OCI-M1 (cell line): ENCODE results near the gene HTR2B.
"Not testable (repeated sequence)": the region's sequence is repeated elsewhere in the genome, so short reads cannot be mapped to it uniquely, and the experiment has no call there.

Experiments
- DNase-seq: peaks from one replicate; lab custom pipeline; 2025; lab: John Stamatoyannopoulos, UW

Gene HTR2B

DNA sequence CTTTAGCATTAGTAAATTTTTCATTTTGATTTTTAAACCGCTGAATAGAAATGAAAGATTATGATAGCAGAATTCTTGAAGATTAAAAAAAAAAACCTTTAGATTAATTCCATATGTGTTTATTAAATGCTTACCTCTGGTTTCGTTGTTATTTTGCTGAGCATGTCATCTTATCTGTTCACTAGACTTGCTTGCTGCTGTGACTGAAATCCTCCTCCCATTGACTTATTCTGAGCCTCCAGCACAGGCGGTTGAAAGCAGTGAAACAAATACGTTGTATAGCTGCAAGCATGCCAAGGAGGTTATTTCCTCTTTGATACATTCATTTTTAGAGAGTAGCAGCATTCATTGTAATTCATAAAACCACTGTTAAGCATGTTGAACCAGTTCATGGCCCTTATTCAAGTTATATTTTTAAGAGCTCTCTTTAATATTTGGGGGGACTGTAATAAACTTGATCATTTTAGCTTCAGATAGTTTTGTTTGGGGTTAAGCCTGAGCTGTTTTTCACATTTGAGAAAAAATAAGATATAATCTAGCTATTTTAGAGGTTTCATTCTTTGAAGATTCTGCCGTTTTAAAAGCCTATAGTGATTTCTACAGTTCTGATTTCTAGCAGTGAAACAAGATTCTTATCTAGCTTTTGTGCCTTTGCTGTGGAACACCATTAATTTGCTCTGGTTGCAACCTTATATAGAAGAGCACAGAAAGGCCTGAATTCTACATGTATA lies at the start of gene HTR2B:
TSS of gene HTR2B (minus strand) at position 205 of the 731 bp plus-strand sequence. CDS start 1,278 bp downstream, outside the sequence.
- peak; percentile 16 for DNase-seq

DNA sequence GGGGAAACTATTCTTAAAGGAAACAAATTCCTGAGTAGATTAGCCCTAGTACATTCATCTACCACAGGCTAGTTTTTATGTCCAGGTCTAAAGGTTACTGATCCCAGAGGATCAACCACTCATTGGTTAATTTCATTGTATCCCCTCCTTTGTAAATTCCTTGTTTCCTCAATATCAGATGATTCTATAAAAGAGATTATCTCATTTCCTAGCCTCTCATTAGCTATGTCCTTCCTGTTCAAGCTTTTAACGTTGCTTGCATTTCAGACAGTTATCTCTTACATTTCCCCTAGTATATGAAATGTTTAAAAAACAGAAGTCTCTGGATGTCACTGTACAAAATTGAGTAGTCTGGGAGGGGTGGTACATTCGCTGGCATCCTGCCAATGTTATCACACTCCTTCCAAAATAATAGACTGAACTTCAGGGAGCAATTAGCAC lies 49.4 kb upstream of the HTR2B start:
- no peak for DNase-seq

DNA sequence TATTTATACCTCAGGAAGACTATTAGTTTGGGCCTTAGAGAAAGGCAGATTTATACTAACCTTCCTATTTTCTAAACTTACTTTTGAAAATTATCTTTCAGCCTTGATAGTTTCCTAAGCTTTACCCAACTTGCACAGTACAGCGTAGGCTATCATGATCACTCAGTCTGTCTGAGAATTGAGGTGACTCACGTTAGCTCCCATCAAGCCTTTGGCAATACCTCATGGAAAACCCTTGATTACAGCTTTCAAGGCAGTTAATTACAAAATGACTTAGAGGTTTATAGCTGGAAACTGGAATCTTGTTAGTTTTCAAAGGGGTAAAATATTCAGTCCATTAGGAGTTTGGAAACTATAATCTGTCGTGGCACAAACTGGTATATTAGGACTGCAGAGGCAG lies 47.2 kb upstream of the HTR2B start:
- DNase-seq, result no peak

DNA sequence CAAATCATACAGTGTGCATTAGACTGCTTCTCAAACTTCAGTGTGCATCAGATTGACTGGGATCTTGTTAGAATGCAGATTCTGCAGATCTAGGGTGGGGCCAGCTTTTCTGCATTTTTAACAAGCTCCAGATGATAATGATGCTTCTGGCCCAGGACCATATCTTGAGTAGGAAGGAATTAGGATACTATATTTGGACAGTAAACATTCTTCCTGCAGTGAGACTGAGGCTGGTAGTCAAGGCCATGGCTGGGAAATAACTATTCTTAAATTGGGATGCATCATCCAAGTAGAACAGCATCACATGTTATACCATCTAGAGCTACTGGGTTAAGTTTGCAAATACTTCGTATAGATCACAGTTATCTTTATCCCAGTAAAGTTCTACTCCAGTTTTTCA lies 45.2 kb upstream of the HTR2B start:
- no peak for DNase-seq

DNA sequence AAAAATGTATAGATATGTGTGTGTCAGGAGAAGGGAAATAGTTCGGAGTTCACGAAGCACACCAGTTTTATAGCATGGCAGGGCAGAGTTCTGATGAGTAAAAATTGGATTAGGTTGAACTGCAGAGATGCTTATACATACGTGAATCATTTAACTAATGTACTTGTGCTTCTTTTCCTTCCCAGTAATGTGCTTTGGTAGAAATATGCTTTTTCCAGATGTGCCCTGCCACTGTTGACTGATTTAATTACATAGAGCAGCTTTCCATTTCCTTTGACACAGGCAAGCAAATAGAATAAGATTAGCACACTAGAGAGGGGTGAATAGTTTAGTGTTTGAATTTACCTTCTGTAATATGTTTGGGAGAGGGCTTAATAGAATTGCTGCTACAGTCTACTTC lies 44.6 kb upstream of the HTR2B start:
- DNase-seq, result no peak

DNA sequence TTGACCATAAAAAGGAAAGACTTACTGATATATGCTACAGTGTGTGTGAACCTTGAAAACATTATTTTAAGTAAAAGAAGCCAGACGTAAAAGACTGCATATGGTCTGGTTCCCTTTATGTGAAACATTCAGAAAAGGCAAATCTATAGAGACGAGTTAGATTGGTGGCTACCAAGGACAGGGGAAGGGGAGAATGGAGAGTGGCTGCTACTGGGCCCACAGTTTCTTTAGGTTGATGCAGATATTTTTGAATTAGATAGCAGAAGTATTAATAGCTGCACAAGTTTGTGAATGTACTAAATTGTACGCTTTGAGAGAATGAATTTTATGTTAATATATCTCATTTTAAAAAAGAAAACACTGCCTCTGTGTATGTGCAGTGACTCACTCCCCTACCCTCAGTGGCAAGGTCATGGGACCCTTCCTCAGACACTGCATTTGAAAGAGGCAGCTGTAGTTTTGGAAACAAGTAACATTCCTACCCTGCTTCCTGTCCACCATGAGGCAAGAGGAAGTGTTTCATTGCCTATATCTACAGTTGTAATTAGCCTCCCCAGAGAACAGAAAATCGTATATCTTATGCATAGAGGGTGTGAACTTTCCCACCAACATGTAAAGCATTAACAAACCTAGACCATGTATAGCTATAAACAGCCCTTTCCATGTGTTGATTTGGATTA lies 43.8 kb upstream of the HTR2B start:
- no peak for DNase-seq

DNA sequence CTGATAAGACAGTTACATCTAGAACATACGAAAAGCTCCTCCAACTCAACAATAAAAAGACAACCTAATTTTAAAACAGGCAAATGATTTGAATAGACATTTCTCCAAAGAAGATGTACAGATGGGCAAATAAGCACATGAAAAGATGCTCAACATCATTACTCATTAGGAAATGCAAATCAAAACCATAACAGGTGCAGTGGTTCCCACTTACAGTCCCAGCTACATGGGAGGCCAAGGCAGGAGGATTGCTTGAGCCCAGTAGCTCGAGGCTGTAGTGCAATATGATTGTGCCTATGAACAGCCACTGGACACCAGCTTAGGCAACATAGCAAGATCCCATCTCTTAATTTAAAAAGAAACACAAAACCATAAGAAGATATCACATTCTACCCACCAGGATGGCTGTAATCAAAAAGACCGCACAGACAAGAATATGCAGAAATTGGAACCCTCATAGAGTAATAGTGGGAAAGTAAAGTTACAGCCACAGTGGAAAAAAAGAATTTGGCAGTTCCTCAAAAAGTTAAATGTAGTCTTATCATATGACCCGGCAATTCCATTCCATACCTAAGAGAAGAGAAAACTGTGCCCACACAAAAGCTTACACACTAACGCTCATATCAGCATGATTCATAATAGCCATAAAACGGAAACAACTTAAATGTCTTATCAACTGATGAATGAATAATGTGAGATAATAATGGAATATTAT lies 43.1 kb upstream of the HTR2B start:
- DNase-seq, result no peak

DNA sequence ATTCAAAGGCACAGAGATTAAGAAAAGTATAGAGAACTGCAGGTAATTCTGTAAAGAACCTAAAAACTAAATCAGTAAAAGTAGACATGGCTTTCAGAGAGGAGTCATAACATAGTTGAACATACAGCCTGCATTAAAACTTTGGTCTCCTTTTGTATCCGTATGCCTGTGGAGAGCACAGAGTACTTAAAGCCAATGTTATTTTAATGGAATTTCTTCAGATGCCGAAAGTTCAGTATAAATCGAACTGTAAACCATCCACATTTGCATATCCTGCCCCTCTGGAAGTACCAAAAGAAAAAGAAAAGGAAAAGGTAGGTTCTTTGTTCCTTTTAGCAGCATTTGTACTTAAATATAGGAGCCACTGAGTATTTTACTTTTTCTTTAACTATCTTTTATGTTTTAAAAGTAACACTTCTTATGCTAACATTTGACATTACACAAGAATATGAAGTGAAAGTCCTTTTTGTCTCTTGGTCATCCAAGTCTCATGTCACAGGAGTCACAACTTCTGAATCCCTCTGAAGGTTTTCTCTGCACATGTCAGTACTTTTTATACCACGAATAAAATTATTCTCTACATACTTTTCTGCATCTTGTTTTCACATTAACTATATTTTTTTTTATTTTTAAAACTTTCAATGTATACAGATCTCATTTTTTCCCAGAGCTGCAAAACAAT lies 38.7 kb upstream of the HTR2B start:
- no peak for DNase-seq

DNA sequence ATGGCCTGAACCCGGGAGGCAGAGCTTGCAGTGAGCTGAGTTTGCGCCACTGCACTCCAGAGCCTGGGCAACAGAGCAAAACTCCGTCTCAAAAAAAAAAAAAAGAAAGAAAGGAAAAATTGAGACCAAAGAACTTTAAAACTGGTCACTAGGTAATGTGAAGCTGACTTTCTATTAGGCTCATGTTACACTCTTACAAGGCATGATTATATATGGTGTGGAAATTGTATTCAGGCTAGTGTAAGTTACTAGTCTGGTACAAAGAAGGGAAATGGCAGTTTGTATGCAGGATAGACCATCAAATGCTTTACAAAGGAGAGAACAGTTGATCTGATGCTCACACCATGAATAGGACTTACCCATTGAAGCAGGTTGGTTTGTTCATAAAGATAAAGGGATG lies 38.2 kb upstream of the HTR2B start:
- DNase-seq, result no peak

DNA sequence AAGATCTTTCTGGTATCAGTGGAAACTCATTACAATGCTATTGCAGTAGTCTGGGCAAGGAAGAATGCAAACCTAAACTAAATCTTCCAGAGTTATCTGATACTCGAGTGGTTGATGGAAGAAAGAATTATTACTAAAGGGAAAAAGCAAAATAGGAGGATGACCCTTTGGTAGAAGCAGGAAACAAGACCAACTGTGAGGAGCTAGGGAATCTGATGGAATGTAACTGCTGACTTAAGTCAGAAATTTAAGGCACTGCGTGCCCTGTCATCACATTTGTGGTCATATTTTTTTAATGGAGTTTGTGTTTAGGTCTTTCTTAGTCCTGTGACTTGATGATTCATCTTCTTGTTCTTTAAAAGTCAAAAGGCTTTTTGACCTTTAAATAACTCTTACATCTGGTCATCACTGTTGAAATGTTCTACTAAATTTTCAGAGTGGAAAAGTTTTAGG lies 37.1 kb upstream of the HTR2B start:
- DNase-seq, result no peak

DNA sequence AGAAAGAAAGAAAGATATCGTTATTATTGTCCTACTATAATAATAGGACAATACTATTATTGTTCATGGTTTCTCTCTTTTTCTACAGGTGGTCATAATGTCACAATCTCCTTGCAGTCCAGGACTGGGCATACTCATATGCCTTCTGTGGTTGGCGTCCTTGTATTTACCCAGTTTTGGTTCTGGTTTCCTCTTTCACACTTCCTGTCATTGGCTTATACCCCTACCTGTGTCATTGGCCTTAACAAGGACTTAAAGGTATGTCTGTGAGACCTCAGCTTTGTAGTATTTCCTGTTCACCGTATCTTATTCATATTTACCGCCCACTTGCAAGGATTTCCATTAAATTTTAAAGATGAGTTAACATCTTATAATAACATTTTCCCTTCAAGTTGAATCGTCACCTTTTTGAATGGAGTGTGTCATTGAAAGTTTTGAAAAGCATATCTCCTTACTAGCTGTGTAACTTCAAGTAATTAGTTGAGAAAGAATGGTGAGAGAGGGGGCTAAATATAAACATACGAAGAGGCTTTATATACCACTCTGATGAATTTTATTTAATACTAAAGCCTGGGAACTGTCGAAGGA lies 36.5 kb upstream of the HTR2B start:
- DNase-seq, result no peak

DNA sequence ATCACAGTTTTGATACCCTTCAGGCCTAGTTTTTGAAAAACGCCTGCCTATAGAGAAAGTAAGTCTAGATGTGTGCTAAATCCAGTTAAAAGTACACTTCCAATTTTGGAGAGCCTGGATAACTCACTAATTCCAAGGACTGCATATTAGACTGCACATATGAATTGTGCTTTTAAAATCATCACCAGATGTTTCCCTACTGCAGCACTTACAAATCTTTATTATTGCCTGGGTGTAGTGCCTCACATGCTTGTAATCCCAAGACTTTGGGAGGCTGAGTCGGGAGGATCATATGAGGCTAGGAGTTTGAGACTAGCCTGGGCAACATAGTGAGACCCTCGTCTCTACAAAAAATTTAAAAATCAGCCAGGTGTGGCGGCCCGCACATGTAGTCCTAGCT lies 35.9 kb upstream of the HTR2B start:
- no peak for DNase-seq

DNA sequence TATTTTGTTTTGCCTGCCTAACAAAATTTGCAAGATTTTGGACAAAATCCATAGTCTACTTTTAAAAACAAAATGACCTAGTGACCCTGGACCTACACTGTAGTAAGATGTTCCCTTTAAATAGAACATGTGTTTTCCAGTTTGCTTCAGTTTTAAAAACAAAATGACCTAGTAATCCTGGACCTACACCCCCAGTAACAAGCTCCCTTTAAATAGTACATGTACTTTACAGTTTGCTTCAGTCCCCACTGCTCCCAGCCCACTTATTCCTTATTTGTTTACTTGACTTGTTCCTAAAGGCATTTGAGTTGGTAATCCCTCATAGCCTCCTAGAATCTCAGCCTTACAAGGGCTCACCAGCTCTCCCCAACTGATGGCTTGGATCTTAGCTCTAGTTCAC lies 34.5 kb upstream of the HTR2B start:
- DNase-seq, result no peak

DNA sequence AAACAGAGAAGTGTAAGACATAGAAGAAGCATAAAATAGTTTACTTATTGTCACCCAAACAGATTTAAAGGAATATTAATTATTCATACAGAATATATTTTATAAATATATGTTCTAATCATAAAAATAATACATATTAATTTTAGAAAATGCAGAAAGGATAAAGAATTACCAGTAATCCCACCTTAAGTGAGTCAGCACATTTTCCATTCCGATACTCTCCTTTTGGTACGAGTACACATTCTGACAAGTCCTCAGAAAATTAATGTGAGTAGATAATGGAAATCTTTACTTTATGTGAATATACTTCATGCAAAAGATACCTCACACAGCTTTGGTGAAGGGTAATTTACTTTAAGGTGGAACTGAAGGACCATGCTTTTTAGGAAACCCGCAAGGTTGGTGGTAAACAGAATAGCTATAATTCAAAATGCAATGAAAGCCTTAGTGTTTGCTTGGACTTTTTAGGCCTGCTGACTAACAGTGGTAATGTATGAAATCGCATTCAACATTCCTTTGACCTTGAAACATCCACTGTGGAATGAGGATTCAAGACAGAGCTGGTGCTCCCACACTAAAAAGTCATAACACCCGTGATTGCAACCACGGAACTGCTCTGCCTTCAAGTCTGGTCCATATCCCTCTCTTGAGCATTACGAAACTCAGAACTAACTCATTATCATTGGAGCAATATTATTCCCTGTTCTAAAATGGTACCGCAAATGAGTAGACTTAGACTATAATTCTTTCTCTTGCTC lies 28.1 kb upstream of the HTR2B start:
- no peak for DNase-seq

DNA sequence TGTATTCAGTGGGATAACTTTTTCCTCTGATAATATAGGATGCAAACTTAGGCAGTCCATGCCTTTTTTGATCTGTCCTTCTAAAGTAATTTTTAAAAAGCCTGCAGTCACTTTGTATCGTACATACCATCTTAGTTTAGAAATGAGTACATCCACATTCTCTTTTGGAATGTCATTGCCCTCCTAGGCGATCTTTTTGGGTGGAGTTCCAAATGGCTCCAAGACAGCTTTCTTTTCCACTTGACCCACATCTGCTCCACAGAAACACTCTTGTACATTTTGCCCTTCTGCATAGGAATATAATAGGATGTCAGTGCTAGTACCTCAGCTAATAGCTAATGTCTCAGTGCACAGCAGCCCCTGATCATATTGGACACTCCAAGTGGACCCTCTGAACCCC lies 21.8 kb upstream of the HTR2B start:
- no peak for DNase-seq

DNA sequence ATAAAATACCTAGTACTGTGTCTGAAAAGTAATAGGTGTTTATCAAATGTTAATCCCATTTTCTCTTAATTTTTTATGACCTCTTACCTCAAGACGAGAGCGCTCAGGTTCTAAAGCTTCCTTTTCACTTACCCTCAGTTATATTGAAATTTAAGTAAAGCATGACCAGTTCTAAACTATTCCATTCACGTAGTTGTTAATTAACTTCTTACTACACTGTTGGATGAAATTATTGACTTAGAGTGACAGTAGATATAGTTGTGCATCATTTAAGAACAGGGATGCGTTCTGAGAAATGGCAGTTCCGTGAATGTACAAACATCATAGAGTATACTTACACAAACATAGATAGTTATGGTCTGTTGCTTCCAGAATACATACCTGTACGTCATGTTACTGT lies 20.1 kb upstream of the HTR2B start:
- no peak for DNase-seq

DNA sequence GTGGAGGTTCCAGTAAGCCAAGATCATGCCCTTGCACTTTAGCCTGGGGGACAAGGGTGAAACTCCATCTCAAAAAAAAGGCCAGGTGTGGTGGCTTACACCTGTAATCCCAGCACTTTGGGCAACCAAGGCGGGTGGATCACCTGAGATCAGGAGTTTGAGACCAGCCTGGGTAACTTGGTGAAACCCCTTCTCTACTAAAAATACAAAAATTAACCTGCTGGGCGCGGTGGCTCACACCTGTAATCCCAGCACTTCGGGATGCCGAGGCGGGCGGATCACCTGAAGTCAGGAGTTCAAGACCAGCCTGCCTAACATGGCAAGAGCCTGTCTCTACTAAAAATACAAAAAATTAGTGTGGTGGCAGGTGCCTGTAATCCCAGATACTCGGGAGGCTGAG lies 16.0 kb upstream of the HTR2B start:
- not testable (repeated sequence) for DNase-seq

DNA sequence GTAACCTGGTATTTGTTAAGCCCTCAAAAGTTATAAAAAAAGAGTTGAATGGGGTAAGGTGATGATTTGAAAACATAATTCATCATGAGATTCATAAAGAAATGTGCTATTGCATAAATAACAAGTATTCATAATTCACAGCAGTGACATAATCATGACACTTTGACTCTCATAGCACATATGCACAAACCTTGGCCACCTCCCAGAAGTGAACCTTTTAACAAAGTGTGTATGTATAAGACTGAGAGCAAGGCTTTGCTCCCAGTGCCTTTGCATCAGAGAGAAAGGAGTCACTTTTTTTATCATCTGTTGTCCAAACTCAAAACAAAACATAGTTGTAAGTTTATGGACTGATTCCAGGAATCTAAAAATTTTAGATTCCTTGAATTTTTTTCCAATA lies 15.0 kb upstream of the HTR2B start:
- no peak for DNase-seq

DNA sequence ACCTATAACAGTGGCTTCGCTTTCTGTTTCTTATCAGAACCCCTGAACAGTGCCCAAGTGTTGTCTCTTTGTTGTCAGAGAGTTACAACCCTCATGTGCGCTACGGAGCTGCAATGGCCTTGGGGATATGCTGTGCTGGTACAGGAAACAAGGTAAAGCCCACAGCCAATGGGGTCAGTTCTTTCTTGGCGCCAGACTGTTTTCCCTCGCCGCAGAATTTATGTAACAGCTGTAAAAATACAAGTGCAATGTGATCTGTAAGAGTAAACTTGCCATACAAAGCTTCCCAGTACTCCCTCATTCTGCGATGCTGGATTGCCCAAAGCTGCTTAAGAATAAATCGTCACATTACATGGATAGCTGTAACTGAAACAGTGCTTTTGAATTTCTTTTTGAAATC lies 13.9 kb upstream of the HTR2B start:
- no peak for DNase-seq

DNA sequence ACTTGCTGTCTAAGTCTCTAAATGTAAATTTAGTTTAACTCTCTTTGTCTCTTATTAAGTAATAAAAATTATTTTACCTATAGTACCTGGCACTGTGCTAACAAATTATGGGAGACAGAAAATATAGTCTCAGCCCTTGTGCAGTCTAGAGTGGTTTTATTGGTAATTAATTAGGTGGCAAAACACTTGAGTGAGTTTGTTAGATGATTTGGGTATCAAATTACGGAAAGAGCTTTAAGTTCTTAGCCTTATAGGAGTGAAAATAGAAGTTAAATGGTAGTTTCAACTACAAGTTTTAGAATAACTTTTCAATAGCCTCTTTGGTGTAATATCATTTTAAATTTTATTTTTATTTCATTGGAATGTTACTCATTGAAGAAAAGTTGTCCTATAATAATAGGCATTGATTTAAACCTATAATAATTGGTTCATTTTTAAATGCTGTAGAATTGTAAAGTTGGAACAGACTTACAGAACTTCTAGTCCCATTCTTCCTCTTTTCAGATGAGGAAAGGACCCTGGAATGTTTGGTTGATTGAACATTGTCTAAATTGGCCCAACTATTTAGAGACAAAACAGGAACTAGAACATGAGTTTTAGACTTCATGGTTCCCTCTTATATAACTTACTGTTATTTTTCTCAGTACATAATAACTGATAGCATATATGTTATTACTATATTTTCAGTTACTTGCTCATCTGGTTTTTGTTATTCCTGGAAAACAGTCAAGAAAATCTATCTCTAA lies 10.2 kb upstream of the HTR2B start:
- DNase-seq, result peak; percentile 57
